UCSD-AML1 (cell line): Measurements from ENCODE around the gene SLC3A2.
"Not testable (repeated sequence)": the region's sequence is repeated elsewhere in the genome, so short reads cannot be mapped to it uniquely, and the experiment has no call there.

Experiments used
- DNase-seq: peaks from one replicate; lab custom pipeline; 2025; ENCODE audit not compliant: unreplicated experiment; lab: John Stamatoyannopoulos, UW

The SLC3A2 gene

GRCh38 chr11:62852523-62853188 is 28.0 kb upstream of the SLC3A2 start:
- DNase-seq, result no peak

- no peak for DNase-seq
Measured at GRCh38 chr11:62853279-62853965, 27.3 kb upstream of the SLC3A2 start.

- DNase-seq, result no peak
Measured at GRCh38 chr11:62854013-62854824, 26.5 kb upstream of the SLC3A2 start.

- DNase-seq, result no peak
Measured at GRCh38 chr11:62854825-62855570, 25.7 kb upstream of the SLC3A2 start.

DNA sequence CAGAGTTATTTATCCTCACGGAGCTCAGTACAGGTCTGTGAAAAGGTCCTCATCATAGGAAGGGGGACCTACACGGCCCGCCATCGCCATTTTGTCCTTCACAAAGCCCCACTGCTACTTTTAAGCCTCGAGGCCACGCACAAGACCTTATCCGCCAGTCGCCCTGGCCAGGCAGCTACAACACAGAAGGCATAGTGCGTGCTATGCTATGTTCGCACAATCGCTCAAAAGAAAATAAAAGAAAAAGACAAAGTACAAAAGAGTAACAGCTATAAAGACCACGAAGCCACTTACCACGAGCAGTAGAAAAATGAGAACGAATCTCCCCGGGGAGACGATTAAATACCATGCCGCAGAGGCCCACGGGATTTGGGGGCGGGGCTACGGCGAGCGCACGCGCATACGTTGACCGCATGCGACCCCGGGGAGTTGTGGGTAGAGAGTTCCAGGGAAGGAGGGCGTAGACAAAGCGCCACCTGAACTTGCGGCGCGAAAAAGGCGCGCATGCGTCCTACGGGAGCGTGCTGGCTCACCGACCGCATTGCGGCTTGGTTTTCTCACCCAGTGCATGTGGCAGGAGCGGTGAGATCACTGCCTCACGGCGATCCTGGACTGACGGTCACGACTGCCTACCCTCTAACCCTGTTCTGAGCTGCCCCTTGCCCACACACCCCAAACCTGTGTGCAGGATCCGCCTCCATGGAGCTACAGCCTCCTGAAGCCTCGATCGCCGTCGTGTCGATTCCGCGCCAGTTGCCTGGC is 24.9 kb upstream of the SLC3A2 start:
- peak; percentile 97 for DNase-seq

GRCh38 chr11:62856333-62856895 is 24.3 kb upstream of the SLC3A2 start:
- no peak for DNase-seq

DNA sequence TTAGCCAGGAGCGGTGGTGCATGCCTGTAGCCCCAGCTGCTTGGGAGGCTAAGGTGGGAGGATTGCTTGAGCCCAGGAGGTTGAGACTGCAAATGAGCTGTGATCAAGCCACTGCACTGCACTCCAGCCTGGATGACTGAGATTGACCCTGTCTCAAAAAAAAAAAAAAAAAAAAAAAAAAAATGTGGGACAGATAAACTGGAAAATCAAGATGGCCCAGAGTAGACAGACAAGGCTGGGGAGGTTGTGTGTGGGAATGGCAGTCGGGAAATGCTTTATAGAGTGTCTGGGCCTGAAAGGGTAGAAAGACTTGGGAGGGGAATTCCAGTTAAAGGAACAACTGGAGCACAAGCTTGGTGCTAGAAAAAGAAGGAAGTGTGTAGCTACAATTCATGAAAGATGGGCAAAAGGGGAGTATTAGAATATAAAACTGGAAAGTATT is 23.1 kb upstream of the SLC3A2 start:
- no peak for DNase-seq

DNA sequence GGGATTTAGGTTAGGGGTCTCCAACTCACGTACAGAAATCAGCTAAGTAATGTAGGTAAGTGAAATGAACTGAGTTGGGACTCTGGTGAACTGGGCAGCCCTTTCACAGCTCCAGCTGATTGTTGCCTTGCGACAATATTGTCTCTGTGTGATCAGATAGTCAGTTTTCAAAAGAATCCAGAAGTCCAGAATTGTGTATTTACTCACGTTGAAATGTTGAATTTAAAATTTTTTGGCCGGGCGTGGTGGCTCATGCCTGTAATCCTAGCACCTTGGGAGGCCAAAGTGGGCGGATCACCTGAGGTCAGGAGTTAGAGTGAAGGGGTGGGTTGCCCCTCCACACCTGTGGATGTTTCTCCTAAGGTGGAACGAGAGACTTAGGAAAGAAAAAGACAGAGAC is 22.5 kb upstream of the SLC3A2 start:
- no peak for DNase-seq

GRCh38 chr11:62859281-62859703 is 21.4 kb upstream of the SLC3A2 start:
- not testable (repeated sequence) for DNase-seq

DNA sequence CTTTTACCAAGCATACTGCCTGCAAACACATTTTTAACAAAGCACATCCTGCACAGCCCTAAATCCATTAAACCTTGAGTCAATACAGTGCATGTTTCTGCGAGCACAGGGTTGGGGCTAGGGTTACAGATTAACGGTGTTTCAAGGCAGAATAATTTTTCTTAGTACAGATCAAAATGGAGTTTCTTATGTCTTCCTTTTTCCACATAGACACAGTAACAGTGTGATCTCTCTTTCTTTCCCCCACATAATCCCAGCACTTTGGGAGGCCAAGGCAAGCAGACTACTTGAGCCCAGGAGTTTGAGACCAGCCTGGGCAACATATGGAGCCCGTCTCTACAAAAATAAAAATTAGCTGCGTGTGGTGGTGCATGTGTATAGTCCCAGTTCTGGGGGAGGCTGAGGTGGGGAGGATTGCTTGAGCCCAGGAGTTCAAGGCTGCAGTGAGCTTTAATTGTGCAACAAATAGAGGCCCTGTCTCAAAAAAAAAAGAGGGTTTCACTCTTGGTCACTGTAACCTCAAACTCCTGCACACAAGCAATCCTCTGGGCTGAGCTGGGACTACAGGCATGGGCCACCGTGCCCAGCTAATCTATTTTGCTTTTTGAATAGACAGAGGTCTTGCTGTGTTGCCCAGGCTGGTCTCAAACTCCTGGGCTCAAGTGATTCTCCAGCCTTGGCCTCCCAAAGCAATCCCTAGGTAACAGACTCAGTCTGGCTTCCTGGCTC is 19.7 kb upstream of the SLC3A2 start:
- DNase-seq, result no peak

GRCh38 chr11:62861564-62862192 is 19.0 kb upstream of the SLC3A2 start:
- not testable (repeated sequence) for DNase-seq

DNA sequence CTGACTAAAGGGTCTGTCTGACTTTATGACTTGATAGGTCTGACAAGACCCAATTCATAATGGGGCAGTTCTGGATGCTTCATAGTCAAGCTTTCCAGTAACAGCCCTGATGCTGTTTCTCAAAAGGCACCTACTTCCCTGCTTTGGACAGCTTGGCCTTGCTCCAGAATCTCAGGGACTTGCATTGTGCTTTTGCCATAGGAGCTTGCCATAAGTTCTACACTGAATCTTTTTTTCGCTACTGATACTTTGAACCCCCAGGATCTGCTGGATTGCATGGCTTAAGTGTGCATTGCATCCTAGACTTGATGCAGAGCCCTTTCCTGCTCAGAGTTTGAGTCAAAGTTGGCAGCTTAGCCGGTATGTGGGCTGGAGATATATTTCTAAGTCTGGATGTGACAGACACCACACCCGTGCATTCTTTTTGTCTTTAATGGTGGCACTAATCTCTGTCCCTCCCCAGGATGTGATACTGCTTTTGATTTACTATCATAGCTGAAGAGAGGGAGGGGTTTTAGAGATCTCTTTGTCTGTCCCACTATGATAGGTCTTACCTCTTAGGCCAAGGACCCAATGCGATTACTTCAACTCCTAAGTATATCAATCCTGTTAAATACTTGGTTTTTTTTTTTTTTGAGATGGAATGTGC is 16.9 kb upstream of the SLC3A2 start:
- no peak for DNase-seq

DNA sequence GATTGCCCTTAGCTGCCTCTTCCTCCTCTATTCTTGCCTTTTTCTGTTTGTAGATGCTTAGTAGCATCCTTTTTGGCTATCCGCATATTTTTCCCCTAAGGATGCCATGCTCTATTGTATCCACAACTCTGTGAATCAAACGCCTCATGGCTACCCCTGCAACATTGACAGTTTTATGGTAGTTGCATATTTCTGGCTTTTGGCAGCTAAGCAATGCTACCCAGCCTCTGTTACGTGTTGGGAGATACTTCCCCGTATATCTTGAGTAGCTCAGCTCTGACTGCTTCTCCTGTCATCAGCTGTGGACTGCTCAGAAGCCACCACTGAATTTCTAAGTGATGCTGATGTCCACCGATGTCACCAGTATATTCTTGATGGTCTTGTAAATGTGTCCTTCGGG is 15.1 kb upstream of the SLC3A2 start:
- DNase-seq, result no peak

DNA sequence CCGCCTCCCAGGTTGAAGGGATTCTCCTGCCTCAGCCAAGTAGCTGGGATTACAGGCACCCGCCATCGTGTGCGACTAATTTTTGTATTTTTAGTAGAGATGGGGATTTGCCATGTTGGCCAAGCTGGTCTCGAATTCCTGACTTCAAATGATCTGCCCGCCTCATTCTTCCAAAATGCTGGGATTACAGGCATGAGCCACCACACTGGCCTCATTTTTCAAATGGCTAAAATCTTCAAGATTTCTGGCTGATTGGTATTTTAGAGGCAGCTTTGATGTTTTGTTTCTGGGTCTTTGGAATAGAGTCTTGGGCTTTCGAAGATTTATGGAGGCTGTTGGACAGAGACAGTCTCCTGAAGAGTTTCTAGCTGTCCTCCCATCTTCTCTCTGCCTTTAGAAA is 5.8 kb upstream of the SLC3A2 start:
- DNase-seq, result no peak

DNA sequence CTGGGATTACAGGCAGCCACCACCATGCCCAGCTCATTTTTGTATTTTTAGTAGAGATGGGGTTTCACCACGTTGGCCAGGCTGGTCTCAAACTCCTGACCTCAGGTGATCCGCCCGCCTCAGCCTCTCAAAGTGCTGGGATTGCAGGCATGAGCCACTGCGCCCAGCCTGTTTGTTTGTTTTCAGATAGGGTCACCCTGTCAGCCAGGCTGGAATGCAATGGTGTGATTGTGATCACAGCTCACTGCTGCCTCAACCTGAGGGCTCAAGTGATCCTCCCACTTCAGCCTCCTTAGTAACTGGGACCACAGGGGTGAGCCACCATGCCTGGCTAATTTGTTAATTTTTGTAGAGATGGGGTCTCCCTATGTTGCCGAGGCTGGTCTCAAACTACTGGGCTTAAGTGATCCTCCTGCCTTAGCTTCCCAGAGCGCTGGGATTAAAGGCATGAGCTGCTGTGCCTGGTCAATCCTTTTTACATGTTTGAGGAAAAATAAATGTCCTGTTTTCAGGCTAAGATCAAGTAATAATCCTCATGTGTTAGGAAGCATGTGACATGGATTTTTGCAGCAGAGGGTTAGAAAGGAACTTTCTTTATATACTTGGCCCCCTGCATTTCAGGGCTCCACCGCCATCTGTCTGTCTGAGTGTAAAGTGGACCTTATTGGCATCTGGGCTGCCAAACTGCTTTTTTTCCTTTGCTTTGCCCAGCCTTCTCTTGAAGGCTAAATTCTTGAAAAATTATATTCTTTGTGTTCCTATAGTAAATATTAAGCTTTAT is 4.8 kb upstream of the SLC3A2 start:
- DNase-seq, result no peak

GRCh38 chr11:62876712-62877111 is 4.0 kb upstream of the SLC3A2 start:
- DNase-seq, result no peak

- DNase-seq, result no peak
Measured at GRCh38 chr11:62879235-62879978, 1.3 kb upstream of the SLC3A2 start.
